ENCODE measurements around the gene IL9.
A peak's percentile ranks its signal among the peaks of the same experiment; 100 is the strongest.

The IL9 gene

DNA sequence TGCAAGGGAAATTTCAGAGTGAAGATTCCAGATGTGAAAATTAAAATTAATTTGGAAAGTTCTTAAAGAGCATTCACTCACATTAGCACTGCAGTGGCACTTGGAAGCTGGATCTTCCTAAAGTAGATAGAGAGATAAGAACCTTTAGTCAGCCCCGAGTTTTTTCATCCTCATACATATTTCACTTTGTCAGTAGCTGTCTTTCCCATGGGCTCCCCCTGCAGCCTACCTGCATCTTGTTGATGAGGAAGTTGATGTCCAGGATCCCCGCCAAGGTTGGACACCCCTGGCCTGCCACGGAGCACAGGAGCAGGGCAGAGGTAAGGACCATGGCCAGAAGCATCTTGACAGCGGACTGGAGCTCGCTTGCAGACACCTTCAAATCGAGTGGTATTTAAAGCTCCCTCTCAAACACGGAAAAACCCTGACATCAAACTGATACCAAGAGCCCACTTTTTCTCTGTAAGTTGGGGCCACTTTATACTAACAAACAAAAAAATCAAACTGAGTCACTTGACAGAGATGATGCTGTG is at the start of gene IL9:
Gene IL9, minus strand, starts transcription at position 368 of the 533 bp plus-strand sequence. Its CDS starts 25 bp downstream, at position 343.
- intact Hi-C loops (cut with DNase I): no loop called here

DNA sequence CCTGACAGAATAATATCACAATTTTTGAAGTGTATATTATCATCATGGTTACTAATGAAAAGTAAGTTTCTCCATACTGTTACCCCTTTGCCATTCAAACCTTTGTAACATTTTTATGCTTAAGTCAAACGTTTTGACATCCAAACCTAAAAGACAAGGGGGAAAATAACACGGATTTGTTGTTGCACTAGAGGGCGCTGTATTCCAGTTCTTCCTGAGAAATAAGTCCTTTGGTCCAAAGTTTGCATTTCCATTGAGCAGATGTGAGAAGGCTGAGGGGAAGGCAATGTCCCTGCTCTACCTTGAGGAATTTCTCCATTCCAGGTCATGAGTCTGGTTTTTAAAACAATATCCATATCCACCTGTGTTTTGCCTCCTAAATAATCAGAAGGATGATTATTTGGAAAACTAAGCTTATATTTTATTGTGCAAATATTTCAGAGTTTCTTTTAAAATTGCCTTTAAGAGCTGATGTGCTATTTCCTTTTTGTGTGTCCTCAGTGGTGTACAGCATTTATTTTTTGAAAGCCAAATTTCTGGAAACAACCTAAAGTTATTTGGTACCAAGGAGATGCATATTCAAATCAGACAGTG is 49.4 kb upstream of the IL9 start:
- DNase-seq: peak in 3 of 10 donors; percentile 20 to 37 (median 25)
- intact Hi-C loops (cut with DNase I): loop anchor here (1.0 to 10.0 kb wide), 3 partner anchors 140 to 267 kb away; no protein-coding TSS in a partner anchor

More for the DNA sequence above, at the start of gene IL9:
- DNase-seq: peak in 1 of 10 donors; percentile 48

DNA sequence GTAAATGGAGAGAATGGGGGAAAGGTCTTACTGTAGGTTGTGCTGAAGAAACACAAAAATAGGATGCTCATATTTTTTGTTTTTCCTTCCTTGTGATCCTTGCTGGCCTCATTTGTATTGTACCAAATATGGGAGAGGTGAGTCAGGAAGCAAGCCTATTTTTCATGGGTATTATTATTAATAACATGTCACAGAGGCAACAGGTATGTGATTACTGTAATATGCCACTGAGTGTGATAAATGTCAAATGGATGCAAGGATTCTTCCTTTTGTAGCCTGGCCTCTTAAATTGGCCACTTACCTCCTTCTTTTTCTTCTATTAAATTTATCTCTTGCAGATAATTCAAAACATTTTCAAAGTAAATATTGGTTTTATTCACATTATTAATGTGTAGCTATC is 48.9 kb upstream of the IL9 start:
- intact Hi-C loops (cut with DNase I): loop anchor here (10.0 kb wide), 1 partner anchor 140 kb away; no protein-coding TSS in a partner anchor
- no peak for DNase-seq

DNA sequence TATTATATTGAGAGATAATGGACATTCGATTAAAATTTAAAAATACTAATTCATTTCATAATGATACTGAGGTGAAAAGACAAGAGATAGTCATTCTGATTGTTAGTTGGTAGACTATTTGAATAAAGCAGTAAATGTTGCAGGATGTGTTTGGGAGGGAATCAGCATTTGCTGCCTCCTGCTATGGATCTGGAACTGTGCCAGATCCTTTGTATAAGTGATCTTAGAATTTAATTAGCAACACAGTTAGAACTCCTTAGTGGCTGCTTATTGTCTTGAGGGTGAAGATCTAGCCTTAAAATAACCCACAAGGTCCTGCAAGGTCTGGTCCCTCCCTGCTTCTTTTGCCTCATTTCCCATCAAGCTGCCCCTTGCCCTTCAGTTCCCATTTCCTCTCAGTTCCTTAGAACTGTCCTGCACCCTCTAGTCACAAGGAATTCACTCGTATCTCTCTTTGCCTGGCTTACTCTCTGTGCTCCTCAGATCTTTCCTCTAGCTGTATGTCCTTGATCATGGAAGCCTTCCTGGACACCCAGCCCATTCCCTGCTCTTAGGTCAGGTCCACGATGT is 46.6 kb upstream of the IL9 start:
- no peak for DNase-seq
- intact Hi-C loops (cut with DNase I): loop anchor here (10.0 kb wide), 1 partner anchor 143 kb away; no protein-coding TSS in a partner anchor

DNA sequence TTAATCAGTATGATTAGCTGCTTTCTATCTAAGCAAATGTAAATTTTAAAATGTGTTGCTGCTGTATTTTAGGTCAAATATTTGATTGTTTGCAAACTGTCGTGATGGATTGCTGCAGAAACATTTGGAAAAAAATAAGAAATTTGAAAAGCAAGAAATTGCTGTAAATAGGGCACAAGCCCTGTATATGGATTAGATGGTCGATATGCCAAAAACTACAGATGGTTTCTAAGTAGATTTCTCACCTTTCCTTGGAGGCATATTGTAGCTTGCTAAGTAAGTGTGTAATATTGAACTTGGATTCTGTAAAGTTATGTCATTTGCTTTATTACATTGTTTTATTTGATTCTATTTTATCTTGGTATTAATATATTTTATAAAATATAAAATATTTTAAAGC is 46.1 kb upstream of the IL9 start:
- intact Hi-C loops (cut with DNase I): loop anchor here (10.0 kb wide), 1 partner anchor 143 kb away; no protein-coding TSS in a partner anchor
- DNase-seq: no peak

DNA sequence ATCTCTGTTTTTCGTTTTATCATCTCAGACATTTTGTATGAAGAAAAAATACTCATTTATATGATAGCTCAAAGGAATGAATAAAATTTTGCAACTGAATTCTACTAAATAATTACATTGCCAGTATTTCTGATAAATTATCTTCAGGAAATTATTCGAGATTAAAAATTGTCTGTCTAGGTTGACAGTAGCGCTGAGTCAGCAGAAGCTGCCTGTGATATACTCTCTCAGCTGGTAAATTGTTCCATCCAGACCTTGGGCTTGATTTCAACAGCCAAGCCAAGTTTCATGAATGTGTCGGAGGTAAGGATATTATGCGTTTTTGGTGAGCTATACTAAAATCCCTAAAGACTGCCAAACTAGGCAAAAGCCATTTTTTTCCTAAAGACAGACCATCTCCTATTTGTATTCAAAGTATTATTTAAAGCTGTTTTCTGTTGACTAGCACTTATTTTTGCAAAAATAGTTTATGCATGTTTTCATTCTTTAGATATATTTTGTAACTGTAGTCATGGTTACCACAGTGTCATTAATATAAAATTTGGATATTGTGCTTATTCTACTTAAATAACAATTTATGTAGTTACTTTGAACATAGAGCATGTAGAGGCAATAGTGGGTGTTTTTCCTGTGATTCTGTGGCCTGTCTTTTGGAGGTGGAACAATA is 41.7 kb upstream of the IL9 start:
- intact Hi-C loops (cut with DNase I): no loop called here
- DNase-seq: no peak

DNA sequence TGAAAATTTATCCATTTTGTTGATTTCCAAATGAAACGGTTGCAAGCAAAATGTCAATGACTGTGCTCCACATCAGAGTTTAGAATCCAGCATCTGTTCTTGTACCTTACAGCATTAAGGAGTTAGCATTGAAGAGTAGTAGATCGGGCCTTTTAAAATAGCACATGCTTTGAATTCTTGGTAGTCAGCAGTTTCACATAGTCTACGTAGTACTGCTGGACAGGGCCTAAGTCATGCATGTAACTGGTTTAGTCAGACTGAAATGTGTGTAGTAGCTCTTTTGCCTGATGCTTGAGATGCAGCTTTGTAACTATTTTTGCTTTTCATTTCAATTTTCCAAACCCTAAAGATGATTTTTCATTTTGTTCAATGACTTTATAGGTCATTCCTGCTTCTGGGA is 39.3 kb upstream of the IL9 start:
- intact Hi-C loops (cut with DNase I): no loop called here
- DNase-seq: no peak

DNA sequence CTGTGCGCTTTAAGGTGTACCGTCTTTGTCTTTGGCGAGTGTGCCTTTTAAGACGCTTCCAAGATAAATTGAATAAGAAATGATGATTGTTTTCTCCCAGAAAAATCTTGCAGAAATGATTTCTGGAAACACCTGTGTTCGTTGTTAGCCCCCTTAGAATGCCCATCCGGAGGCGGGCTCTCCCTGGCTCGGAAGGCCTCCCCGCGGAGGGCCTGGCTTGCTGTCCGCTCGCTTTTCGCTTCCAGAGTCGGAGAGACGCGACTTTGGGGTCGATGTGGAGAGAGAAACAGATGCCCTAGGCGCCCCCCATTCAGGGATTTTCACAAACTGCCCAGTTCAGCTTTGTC is 35.3 kb upstream of the IL9 start:
- no peak for DNase-seq
- intact Hi-C loops (cut with DNase I): no loop called here

DNA sequence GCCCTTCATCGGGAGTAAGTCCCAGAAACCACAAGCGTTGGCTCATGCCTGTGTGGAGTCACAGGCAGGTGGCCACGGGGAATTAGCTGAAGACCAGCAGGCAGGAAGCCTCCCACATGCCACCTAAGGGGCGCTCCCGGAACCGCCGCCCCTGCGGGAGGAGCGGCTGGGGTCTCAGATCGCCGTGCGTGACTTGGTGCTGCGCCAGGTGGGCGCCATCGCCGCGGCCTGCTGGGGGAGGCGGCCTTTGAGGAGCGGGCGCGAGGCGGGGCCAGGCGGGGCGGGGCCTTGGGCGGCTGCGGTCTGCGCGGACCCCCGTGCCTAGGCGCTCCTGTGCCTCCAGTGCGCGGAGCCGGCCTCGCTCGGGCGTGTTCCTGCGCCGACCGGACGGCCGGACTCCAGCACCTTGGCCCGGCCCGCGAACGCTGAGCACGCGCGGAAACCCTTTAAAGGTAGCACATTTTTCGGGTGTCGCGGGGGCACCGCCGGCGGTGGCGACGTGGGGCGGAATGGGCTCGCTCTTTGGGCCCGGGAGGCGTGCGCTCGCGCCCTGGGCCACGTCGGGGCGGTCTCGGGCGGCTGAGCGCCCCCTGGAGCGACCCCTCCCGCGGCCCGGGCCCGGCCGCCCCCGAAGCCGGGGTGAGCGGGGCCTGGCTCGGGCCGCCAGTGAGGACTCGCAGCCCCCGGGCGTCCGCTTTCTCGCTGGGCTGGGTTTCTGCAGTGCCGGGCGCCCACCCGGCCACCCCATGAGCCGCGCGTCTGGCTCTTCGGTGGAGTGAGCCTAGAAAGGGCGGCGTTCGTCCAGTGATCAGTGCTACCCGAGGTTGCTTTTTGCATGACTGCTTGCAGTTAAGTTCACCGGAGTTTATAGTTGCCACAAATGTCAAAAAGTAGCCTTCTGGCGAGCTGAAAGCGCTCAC is 34.6 kb upstream of the IL9 start:
- peak in 3 of 10 donors; percentile 66 to 75 (median 66) for DNase-seq
- intact Hi-C loops (cut with DNase I): no loop called here

DNA sequence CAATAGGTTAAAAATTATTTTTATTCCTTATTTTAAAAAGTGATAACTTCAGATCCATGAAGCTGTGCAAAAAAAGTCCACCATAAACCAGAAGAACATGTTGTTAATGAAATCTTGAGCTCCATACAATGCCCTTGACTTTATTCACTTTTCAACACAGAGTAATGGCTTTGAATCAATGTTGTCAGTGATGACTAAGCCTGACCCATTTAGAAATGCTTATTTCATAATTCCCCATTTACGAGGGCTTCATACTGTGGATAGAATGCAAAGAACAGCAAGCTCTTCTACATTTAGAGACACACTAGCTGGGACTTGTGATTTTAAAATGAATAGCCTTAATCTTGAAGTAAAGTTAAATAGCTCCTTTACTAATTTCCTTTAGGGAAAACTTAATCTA is 25.7 kb upstream of the IL9 start:
- no peak for DNase-seq
- intact Hi-C loops (cut with DNase I): no loop called here

DNA sequence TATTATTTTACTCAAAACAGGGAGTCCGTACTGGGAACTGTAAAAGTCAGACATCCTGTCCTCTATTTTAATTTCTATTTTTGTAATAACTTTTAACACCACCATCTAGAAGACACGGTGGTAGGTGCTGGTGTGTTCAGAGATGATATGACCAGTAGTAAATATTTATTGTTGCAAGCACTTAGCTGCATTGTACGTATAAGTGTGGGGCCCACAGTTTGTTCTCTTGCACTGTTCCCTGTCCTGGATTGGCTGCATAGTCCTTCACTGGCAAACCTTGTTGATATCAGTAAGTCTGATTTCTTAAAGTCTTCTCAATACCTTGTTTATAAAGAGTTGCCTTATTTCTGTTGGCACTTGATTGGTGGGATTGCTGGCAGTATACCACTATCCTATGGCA is 24.6 kb upstream of the IL9 start:
- intact Hi-C loops (cut with DNase I): no loop called here
- DNase-seq: no peak

DNA sequence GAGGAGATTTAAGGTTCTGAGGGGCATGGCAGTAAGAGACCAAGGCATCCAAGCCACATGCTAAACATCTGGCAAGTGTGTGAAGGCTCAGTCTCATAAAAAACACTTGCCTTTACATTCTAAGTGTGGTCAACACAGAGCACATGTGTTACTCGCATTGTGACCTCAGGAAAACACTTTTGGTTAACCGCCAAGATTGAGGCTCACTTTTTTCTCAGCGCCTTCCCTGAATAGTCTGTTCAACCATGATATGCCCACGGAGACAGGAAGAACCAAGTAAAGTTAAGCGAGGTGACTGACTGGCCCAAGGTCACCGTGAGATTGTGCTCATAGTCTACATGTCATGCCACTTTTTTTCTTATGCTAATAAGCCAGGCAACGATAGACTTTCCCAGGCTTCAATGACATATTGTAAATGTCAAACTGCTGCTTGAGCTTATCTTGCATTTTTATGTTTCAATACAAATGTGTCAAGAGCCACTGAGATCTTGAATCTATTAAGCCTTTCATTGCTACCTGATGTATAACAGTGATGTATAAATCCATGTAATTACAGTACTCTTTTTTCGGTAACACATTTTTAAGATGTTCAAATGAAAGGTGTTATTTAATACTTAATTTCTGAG is 21.1 kb upstream of the IL9 start:
- intact Hi-C loops (cut with DNase I): no loop called here
- DNase-seq: no peak

DNA sequence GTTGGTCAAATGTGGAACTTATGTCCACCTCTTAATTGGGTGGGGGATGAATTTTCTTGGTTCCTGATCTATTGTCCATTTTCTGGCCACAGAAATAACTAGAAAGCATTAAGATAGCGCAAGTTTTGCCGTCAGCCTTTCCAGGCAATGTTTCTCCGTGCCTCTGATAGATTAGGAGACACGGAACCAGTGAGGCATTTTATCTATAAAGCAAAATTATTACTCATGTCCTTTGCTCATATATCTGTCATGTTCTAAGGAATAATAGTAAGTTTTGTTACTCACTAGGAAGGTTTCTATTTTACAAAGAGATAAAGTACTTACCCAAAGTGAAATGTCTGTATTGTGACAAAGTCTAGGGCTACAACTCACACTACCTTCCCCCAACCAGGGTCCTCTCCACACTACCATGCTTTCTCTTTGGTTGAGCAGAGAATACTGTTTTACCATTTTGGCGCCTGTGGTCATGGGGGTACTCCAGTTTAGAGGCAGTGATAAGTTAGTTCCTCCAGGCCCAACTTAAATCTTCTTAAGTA is 19.9 kb upstream of the IL9 start:
- DNase-seq: no peak
- intact Hi-C loops (cut with DNase I): no loop called here

DNA sequence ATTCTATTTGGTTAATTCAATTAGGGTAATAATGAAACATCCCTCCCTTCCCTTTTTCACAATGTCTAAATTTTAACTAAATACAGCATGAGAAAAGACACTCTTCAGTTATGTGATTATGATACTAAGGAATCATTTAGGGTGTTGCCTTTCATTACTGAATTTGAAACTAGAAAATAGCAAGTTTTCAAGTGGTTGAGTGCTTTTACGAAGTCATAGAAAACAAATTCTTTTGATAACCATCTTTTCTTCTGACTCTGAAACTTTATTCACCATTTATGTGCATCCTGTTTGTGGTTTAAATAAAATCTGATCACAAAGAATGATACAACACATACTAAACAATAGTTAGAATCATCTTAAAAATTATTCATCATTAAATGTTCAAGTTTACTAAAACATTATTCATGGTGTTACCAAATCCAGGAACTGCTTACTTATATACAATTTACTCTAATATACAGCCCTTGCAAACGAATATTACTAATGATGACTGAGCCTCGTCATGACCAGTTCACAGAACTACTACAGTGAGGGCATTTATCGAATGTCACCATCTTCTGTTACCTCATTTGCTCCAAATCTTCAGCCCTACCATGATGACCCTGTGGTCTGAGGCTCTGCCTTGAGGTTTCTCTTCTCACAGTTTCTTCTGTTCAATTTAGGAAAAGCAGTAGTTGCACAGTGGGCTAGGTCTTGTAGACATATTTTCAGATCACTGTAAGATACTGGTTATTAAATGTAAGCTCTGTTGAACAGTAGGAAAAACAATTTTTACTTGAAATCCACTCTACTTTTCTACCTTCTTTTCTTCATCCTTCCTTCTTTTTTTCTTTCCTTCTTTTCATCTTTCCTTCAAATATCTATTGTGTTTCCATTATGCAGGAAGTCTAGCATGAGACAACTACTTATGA is 18.3 kb upstream of the IL9 start:
- no peak for DNase-seq
- intact Hi-C loops (cut with DNase I): no loop called here

DNA sequence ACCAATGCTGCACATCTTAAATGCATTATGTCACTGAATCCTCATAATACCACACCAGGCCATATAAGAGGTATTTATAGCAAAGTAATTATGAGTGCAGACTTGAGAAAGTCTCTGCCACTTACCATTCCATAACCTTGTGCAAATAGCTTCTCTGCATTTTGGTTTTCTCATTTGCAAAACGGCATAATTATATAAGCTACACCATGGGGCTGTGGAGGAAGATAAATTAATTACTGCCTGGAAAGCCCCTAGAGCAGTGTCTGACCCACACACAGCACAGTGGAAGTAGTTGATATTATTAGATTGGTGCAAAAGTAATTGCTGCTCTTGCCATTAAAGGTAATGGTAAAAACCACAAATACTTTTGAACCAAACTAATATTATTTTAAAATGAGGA is 9.5 kb upstream of the IL9 start:
- intact Hi-C loops (cut with DNase I): no loop called here
- no peak for DNase-seq

DNA sequence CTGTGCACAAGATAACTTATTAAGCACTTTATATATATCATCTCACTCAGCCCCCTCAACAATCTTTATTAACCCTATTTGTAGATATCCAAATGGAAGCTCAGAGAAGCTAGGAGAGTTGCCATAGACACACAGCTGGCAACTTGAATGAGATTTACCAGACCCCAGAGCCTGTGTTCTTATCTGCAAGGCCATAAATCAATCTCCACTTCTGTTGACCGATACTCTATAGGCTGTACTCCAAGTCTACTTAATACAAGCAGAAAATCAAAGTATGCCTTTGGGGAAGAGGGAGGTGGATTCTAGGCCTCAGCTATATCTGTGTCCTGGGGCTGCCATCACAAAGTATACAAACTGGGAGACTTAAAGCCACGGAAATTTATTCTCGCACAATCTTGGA is 6.0 kb upstream of the IL9 start:
- intact Hi-C loops (cut with DNase I): no loop called here
- no peak for DNase-seq

DNA sequence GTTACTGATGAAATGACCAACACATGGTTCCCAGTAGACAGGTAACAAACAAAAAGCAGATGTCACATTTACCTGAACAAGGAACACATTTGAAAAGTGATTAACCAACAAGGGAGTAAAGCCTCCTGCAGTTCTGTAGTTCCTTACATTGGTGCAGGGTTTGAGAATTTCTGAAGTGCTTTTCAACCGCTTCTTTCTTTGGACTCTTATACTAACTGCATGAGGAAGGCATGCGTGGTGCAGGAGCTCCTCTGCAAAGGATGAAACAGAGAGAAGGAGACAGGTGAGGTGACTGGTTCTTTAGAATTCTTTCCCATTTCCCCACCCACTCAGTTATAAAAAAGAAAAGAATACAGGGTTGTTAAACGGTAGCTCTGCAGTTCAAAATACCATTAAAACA is 4.6 kb upstream of the IL9 start:
- intact Hi-C loops (cut with DNase I): no loop called here
- no peak for DNase-seq

DNA sequence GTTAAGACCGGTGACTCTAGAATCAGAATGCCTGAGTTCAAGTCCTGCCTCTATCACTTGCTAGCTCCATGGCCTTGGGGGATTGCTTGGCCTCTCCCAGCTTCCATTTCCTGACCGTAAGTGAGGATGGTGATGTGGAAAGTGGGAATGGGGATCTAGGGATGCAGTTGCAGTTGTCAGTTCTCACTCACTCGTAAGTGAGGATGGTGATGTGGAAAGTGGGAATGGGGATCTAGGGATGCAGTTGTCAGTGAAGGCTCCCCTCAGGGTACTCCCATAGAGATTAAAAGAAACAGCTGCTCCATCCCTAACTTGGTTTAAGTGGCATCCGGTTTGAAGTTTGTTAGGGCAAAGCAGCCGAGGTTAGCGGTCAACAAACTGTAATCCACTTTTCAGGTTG is 3.0 kb upstream of the IL9 start:
- intact Hi-C loops (cut with DNase I): no loop called here

DNA sequence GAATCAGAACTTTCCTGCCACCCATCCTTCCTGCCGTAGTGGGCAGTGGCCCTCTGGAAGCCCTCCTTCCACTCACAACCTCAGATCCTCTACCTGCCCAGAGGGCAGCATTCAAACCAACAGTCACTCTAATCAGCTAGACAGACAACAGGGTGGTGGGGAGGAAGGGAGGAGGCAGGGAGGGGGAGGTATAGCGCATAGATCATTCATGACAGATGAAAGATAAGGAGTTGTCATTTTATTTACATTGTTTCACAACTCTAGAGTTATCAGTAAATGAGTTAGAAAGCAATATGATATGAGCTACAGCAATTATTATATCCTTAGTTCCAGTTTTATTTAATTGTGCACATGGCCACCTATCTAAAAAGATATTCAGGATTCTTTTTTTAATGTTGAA is 852 bp downstream of the IL9 start:
- intact Hi-C loops (cut with DNase I): no loop called here
- no peak for DNase-seq

More for the DNA sequence above, 3.0 kb upstream of the IL9 start:
- DNase-seq: no peak

All from posterior cingulate gyrus (tissue), 11 donors.